ENCODE data around the gene SEMA3C.

SEMA3C gene

DNA sequence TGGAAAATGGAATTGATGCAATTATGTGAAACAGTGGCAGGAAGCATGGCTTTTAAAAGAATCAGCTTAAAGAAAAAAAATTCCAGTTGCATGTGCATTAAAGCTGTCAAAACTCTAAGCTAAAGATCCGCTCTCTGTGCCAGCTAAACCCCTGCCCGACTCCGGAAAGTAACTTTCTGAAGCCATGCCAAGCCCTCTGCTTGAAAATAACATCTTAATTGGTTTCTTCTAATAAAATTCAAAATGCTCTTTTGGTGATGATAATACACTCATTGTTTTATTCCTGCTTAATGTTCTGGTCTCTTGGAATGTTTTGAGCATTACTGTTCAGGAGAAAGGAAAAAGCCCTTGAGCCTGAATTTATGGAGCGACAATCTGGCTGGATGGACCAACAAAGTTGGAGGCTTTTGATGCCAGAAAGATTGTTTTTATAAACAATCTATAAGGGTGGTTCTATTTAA is 11.7 kb downstream of the SEMA3C start:
- peak; percentile 7 for TF ChIP-seq CSRNP3 (CRISPR knock-in tag; IDR thresholded peaks at IDR 0.05)
- TF ChIP-seq TOX (CRISPR knock-in tag; IDR thresholded peaks at IDR 0.05; ENCODE audit: borderline replicate concordance): 0 out of 2 replicates have a peak, but pooled peaks have one; percentile 37
- 0 out of 2 replicates have a peak, but pooled peaks have one; percentile 6 for TF ChIP-seq ZNF565 (CRISPR knock-in tag; conservative IDR thresholded peaks at IDR 0.05; ENCODE audit: low read depth)
- TF ChIP-seq OSR1 (CRISPR knock-in tag; IDR thresholded peaks at IDR 0.05): no peak
- TF ChIP-seq SNAI2 (CRISPR knock-in tag; IDR thresholded peaks at IDR 0.05): 0 out of 2 replicates have a peak, but pooled peaks have one; percentile 9
- peak; percentile 48; the same call in 1 of the 2 replicates for TF ChIP-seq TCF4 (CRISPR knock-in tag; IDR thresholded peaks at IDR 0.05; ENCODE audit: borderline replicate concordance)
- TF ChIP-seq ZFP30 (CRISPR knock-in tag; IDR thresholded peaks at IDR 0.05): no peak
- no peak for TF ChIP-seq BACH2 (CRISPR knock-in tag; IDR thresholded peaks at IDR 0.05; ENCODE audit: borderline replicate concordance)
- no peak for TF ChIP-seq ZFP3 (CRISPR knock-in tag; IDR thresholded peaks at IDR 0.05)
- no peak for TF ChIP-seq RARB (CRISPR knock-in tag; IDR thresholded peaks at IDR 0.05)
- TF ChIP-seq ARNTL (CRISPR knock-in tag; IDR thresholded peaks at IDR 0.05; ENCODE audit: borderline replicate concordance, low read depth): no peak
- no peak for TF ChIP-seq CSDC2 (CRISPR knock-in tag; IDR thresholded peaks at IDR 0.05)
- peak; percentile 29; the same call in 1 of the 2 replicates for TF ChIP-seq ZNF8 (CRISPR knock-in tag; IDR thresholded peaks at IDR 0.05)
- no peak for TF ChIP-seq ESRRG (CRISPR knock-in tag; IDR thresholded peaks at IDR 0.05)
- TF ChIP-seq ISL1 (CRISPR knock-in tag; IDR thresholded peaks at IDR 0.05): peak; percentile 99
- TF ChIP-seq ZNF70 (CRISPR knock-in tag; IDR thresholded peaks at IDR 0.05): no peak
- TF ChIP-seq CREB5 (CRISPR knock-in tag; IDR thresholded peaks at IDR 0.05; ENCODE audit: low read depth): no peak; the same call in 1 of the 2 replicates
- no peak; the same call in none of the 2 replicates for TF ChIP-seq PATZ1 (CRISPR knock-in tag; IDR thresholded peaks at IDR 0.05; ENCODE audit: borderline replicate concordance)
- TF ChIP-seq, protein P1, sequence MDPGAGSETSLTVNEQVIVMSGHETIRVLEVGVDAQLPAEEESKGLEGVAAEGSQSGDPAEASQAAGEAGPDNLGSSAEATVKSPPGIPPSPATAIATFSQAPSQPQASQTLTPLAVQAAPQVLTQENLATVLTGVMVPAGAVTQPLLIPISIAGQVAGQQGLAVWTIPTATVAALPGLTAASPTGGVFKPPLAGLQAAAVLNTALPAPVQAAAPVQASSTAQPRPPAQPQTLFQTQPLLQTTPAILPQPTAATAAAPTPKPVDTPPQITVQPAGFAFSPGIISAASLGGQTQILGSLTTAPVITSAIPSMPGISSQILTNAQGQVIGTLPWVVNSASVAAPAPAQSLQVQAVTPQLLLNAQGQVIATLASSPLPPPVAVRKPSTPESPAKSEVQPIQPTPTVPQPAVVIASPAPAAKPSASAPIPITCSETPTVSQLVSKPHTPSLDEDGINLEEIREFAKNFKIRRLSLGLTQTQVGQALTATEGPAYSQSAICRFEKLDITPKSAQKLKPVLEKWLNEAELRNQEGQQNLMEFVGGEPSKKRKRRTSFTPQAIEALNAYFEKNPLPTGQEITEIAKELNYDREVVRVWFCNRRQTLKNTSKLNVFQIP (CRISPR knock-in tag; IDR thresholded peaks at IDR 0.05; ENCODE audit: borderline replicate concordance, low read depth): no peak
- TF ChIP-seq PPARA (CRISPR knock-in tag; IDR thresholded peaks at IDR 0.05; ENCODE audit: borderline replicate concordance): no peak
- peak; percentile 88; the same call in 1 of the 2 replicates for TF ChIP-seq GLIS3 (CRISPR knock-in tag; IDR thresholded peaks at IDR 0.05)
- TF ChIP-seq TSHZ2 (CRISPR knock-in tag; IDR thresholded peaks at IDR 0.05): peak; percentile 73; the same call in 1 of the 2 replicates
- TF ChIP-seq ZC3H10 (CRISPR knock-in tag; IDR thresholded peaks at IDR 0.05): 0 out of 2 replicates have a peak, but pooled peaks have one; percentile 48
- ATAC-seq: peak; percentile 82

DNA sequence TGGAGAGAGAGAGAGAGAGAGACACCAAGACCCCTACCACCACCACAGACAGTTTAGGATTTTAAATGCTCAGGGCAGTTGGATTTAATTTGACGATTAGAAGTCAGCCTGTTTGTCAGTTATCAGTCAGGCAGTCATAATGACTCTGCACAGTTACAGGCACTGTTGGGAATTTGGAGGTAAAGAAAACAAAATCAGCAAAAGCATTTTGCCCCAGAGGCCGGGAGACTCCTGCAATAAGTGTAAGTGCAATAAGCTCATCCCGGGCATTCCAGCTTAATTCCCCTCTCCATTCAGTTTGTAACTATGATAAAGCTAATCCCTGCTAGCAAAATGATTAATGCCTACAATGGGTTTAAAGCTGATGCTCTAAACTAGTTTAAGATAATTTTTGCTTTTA is 13.5 kb downstream of the SEMA3C start:
- TF ChIP-seq ISL1 (CRISPR knock-in tag; IDR thresholded peaks at IDR 0.05) (peak; percentile 38; the same call in 1 of the 2 replicates), ZNF70 (CRISPR knock-in tag; IDR thresholded peaks at IDR 0.05) (no peak), PATZ1 (CRISPR knock-in tag; IDR thresholded peaks at IDR 0.05; ENCODE audit: borderline replicate concordance) (0 out of 2 replicates have a peak, but pooled peaks have one; percentile 41)
- ATAC-seq: no peak

All from SK-N-SH treated with all-trans-retinoic acid at 6 μM for 48 hours (cell line).